Activated T-helper 1 cell treated with anti-CD3 and anti-CD28 coated beads, Interleukin-12 subunit alpha, Interleukin-12 subunit beta, Interleukin-2, Interleukin-4 antibody, amounts not matched to agents 30 ng/mL and 10 ng/mL and 1 ng/mL, durations not matched to agents 14 hours and 24 hours and 36 hours (primary cell): Measurements from ENCODE around the gene KCNAB3. TPM values are rescaled to one million over a fixed set of nuclear protein-coding genes. Genes with fewer than 3 reads are reported as not detected.

Source experiments
- DNase-seq: peaks from one replicate; pipeline ENCODE4 v3.0.0; 2021; ENCODE audit warnings: low spot score
- H3K27ac Mint-ChIP-seq: one replicate; pipeline ENCODE4 v1.8.0; 2021; ENCODE audit warnings: mild to moderate bottlenecking, mixed read lengths
- H3K27me3 Mint-ChIP-seq: one replicate; pipeline ENCODE4 v1.8.0; 2022; ENCODE audit warnings: mild to moderate bottlenecking, moderate library complexity, mixed read lengths; ENCODE audit not compliant: insufficient read depth
- H3K36me3 Mint-ChIP-seq: one replicate; pipeline ENCODE4 v1.8.0; 2021; ENCODE audit warnings: low read depth, mixed read lengths
- H3K4me1 Mint-ChIP-seq: one replicate; pipeline ENCODE4 v1.8.0; 2021; ENCODE audit warnings: low read depth, mixed read lengths
- H3K4me3 Mint-ChIP-seq: one replicate; pipeline ENCODE4 v1.8.0; 2021; ENCODE audit warnings: mild to moderate bottlenecking, moderate library complexity, mixed read lengths
- H3K9me3 Mint-ChIP-seq: one replicate; pipeline ENCODE4 v1.8.0; 2021; ENCODE audit warnings: mixed read lengths
- intact Hi-C: fragments of 100-400 bp; cut with micrococcal nuclease; formaldehyde crosslinking; loops from one replicate; pipeline ENCODE4 v1.15.1; 2024
- total RNA-seq: library from RNA; stranded (reverse); gene quantifications from 2 replicates; pipeline ENCODE4 v1.2.3, GENCODE V29; 2022

Gene KCNAB3
- total RNA-seq, 1 donor from 2014 or later = 9.9 TPM

DNA sequence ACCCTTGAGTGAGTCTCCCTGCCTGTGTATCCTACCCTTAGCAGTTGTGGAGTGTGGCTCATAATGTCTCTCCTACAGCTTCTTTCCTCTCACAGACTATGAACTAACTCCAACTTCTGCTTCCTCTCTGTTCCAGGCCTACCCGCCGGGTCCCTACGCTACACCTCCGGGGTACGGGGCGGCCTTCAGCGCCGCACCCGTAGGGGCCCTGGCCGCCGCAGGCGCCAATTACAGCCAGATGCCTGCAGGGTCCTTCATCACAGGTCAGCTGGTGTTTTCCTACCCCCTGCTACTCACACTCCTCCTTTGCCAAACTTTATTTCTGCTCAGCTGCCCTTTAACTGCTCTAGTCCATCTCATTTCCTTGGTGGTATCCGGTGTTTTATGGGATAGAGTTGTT is 18.9 kb downstream of the KCNAB3 start:
- H3K4me3 Mint-ChIP-seq = no peak overlapping the region
- no peak for DNase-seq
- peaks cover 24% of the 10 kb centered on the region for H3K4me1 Mint-ChIP-seq
- H3K27ac Mint-ChIP-seq = no peak overlapping the region
- intact Hi-C loops = no loop called here
- no peaks in the 10 kb centered on the region for H3K27me3 Mint-ChIP-seq
- peaks cover 51% of the 10 kb centered on the region for H3K36me3 Mint-ChIP-seq
- no peaks in the 10 kb centered on the region for H3K9me3 Mint-ChIP-seq

DNA sequence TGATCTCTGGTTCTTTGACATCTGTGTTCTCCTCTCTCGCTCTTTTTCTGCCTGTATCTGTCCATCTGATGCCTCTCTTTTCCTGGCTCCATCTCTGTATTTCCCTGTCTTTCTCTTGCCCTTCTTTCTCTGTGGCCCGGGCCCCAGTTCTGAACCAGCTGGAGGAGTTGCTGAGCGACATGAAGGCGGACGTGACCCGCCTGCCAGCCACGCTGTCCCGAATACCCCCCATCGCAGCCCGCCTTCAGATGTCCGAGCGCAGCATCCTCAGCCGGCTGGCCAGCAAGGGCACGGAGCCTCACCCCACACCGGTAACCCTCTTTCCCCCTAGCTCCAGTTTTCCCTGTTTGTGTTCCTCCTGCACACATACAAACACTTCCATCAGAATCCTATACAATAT is 19.4 kb downstream of the KCNAB3 start:
- no peak overlapping the region for H3K4me3 Mint-ChIP-seq
- H3K27me3 Mint-ChIP-seq = no peaks in the 10 kb centered on the region
- H3K4me1 Mint-ChIP-seq = peaks cover 22% of the 10 kb centered on the region
- no peaks in the 10 kb centered on the region for H3K9me3 Mint-ChIP-seq
- intact Hi-C loops = no loop called here
- peak overlapping the region; percentile 20 for H3K27ac Mint-ChIP-seq
- no peak for DNase-seq
- peaks cover 53% of the 10 kb centered on the region for H3K36me3 Mint-ChIP-seq

DNA sequence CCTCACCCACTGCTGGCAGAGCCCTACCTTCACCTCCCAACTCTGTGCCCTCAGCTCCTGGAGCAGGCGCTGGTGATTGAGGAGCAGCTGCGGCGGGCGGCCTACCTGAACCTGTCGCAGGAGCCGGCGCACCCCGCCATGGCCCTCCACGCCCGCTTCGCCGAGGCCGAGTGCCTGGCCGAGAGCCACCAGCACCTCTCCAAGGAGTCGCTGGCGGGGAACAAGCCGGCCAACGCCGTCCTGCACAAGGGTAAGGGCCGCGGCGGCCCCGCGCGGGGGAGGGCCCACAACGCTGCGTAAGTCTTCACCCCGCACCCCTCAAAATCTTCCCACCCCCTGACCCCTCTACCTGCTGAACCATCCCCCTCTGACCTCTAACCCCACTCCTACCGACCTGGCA is 20.6 kb downstream of the KCNAB3 start:
- intact Hi-C loops = no loop called here
- DNase-seq = no peak
- Mint-ChIP-seq H3K4me3 (no peak overlapping the region), H3K27me3 (no peaks in the 10 kb centered on the region), H3K27ac (no peak overlapping the region), H3K36me3 (peaks cover 58% of the 10 kb centered on the region), H3K9me3 (no peaks in the 10 kb centered on the region), H3K4me1 (peaks cover 14% of the 10 kb centered on the region)

DNA sequence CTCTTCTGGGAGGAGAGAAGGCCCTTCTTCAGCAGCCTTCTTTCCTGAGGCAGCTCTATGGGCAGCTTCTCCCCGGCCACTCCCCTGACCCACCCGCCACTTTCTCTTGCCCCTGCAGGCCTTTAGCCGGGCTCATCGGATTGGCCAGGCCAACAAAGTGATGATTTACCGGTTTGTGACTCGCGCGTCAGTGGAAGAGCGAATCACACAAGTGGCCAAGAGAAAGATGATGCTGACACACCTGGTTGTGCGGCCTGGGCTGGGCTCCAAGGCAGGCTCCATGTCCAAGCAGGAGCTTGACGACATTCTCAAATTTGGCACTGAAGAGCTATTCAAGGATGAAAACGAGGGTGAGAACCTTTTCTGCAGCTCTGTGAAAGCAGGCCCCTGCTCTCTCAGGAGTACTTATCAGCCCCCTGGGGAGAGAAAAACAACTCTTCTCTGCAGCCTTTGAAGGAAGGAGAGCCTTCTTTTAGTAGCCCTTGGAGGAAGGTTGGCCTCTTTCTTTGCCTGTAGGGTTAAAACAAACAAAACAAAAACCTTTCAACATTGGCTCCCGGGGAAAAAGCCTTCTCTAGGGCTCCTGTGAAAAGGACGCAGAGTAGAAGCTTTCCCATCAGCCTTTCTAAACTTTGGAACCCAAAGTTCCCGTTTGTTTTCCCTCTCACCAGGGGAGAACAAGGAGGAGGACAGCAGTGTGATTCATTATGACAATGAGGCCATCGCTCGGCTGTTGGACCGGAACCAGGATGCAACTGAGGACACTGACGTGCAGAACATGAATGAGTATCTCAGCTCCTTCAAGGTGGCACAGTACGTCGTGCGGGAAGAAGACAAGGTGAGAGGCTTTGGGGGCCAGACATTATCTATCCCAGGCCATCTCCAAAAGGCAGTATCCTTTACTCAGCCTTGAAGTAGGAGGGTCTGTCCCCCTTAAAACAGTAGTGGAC is 26.2 kb downstream of the KCNAB3 start:
- intact Hi-C loops = no loop called here
- Mint-ChIP-seq H3K4me1 (no peaks in the 10 kb centered on the region), H3K36me3 (peaks cover 69% of the 10 kb centered on the region), H3K9me3 (no peaks in the 10 kb centered on the region), H3K27me3 (no peaks in the 10 kb centered on the region), H3K4me3 (no peak overlapping the region), H3K27ac (no peak overlapping the region)
- no peak for DNase-seq

DNA sequence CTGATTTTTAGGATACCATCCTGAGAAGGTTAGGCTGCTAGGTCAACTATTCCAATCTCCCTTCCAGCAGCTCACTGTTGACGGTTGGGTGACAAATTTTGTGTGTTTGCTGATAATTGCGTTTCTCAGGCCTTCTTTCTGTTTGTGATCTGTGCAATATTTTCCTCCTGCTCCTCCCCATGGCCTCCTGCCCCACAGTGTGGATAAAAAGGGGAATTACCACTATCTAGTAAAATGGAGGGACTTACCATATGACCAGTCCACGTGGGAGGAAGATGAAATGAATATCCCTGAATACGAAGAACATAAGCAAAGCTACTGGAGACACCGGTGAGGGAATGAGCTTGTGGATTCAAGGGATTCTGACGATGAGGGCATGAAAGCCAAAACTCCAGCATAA is 31.9 kb downstream of the KCNAB3 start:
- Mint-ChIP-seq H3K27ac (peak overlapping the region; percentile 79), H3K4me1 (peaks cover 8% of the 10 kb centered on the region), H3K4me3 (peak overlapping the region; percentile 3), H3K27me3 (no peaks in the 10 kb centered on the region), H3K9me3 (no peaks in the 10 kb centered on the region), H3K36me3 (peaks cover 67% of the 10 kb centered on the region)
- intact Hi-C loops = loop anchor here (1.0 kb wide), 1 partner anchor 35 kb away; no protein-coding TSS in a partner anchor
- no peak for DNase-seq

DNA sequence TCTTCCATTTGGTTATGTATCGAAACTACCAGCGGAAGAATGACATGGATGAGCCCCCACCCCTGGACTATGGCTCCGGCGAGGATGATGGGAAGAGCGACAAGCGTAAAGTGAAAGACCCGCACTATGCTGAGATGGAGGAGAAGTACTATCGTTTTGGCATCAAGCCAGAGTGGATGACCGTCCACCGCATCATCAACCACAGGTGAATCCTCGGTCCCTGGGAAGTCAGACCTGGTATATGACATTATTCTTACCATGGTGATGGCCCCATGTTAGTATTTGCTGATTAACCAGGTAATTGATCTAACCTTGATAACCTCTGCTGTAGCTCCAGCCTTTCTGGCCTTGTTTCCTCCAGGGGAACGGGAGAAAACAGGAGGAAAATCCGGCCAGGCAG is 32.6 kb downstream of the KCNAB3 start:
- H3K4me1 Mint-ChIP-seq = peaks cover 9% of the 10 kb centered on the region
- no peak overlapping the region for H3K4me3 Mint-ChIP-seq
- DNase-seq = no peak
- peaks cover 65% of the 10 kb centered on the region for H3K36me3 Mint-ChIP-seq
- no peaks in the 10 kb centered on the region for H3K27me3 Mint-ChIP-seq
- no peak overlapping the region for H3K27ac Mint-ChIP-seq
- intact Hi-C loops = no loop called here
- H3K9me3 Mint-ChIP-seq = no peaks in the 10 kb centered on the region

DNA sequence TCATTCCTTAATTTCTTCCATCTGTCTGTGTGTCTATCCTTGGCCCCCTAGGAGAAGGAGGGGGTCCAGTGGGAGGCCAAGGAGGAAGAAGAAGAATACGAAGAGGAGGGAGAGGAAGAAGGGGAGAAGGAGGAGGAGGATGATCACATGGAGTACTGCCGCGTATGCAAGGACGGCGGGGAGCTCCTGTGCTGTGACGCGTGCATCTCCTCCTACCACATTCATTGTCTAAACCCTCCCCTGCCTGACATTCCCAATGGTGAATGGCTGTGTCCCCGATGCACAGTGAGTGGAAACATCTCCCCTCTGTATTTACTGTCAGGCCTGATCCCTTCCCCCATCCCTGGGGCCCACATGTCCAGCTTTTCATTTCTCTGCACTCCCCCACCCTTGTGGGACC is 34.8 kb downstream of the KCNAB3 start:
- no peak overlapping the region for H3K27ac Mint-ChIP-seq
- H3K9me3 Mint-ChIP-seq = no peaks in the 10 kb centered on the region
- H3K4me1 Mint-ChIP-seq = peaks cover 11% of the 10 kb centered on the region
- H3K27me3 Mint-ChIP-seq = no peaks in the 10 kb centered on the region
- DNase-seq = no peak
- peaks cover 66% of the 10 kb centered on the region for H3K36me3 Mint-ChIP-seq
- H3K4me3 Mint-ChIP-seq = no peak overlapping the region
- intact Hi-C loops = no loop called here

DNA sequence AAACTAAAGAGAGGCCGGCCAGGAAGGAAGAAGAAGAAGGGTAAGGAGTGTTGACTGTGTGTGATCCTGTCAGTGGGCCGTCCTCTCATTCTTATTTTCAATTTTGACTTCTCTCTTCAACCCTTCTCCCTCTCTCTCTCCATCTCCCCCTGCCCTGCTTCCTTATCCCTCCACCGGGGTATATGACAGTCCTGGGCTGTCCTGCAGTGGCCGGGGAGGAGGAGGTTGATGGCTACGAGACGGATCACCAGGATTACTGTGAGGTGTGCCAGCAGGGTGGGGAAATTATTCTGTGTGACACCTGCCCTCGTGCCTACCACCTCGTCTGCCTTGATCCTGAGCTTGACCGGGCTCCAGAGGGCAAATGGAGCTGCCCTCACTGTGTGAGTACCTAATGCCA is 35.4 kb downstream of the KCNAB3 start:
- H3K4me3 Mint-ChIP-seq = no peak overlapping the region
- no peak overlapping the region for H3K27ac Mint-ChIP-seq
- H3K27me3 Mint-ChIP-seq = no peaks in the 10 kb centered on the region
- peaks cover 11% of the 10 kb centered on the region for H3K4me1 Mint-ChIP-seq
- H3K9me3 Mint-ChIP-seq = no peaks in the 10 kb centered on the region
- peaks cover 63% of the 10 kb centered on the region for H3K36me3 Mint-ChIP-seq
- intact Hi-C loops = no loop called here
- DNase-seq = no peak

DNA sequence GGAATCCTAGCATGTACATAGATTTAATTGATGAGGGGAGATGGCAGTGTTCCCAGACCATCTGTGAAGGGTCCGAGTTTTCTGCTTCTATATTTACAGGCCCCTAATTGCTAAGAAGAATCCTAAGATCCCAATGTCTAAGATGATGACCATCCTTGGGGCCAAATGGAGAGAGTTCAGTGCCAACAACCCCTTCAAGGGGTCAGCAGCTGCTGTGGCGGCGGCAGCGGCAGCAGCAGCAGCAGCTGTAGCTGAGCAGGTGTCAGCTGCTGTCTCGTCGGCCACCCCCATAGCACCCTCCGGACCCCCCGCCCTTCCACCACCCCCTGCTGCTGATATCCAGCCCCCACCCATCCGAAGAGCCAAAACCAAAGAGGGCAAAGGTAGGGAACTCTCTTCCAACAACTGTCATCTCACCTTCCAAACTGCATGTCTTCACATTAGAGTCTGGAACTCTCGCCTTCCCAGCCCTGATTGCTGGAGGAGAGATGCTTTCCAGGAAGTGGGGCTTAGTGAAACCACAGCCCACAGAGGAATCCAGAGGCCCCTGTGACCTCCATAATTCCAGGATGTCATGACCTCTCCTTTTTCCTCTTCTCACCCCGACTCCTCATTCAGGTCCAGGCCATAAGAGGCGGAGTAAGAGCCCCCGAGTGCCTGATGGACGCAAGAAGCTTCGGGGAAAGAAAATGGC is 36.3 kb downstream of the KCNAB3 start:
- intact Hi-C loops = no loop called here
- no peak overlapping the region for H3K4me3 Mint-ChIP-seq
- H3K27me3 Mint-ChIP-seq = no peaks in the 10 kb centered on the region
- no peak for DNase-seq
- H3K27ac Mint-ChIP-seq = no peak overlapping the region
- peaks cover 11% of the 10 kb centered on the region for H3K4me1 Mint-ChIP-seq
- H3K36me3 Mint-ChIP-seq = peaks cover 54% of the 10 kb centered on the region
- no peaks in the 10 kb centered on the region for H3K9me3 Mint-ChIP-seq

DNA sequence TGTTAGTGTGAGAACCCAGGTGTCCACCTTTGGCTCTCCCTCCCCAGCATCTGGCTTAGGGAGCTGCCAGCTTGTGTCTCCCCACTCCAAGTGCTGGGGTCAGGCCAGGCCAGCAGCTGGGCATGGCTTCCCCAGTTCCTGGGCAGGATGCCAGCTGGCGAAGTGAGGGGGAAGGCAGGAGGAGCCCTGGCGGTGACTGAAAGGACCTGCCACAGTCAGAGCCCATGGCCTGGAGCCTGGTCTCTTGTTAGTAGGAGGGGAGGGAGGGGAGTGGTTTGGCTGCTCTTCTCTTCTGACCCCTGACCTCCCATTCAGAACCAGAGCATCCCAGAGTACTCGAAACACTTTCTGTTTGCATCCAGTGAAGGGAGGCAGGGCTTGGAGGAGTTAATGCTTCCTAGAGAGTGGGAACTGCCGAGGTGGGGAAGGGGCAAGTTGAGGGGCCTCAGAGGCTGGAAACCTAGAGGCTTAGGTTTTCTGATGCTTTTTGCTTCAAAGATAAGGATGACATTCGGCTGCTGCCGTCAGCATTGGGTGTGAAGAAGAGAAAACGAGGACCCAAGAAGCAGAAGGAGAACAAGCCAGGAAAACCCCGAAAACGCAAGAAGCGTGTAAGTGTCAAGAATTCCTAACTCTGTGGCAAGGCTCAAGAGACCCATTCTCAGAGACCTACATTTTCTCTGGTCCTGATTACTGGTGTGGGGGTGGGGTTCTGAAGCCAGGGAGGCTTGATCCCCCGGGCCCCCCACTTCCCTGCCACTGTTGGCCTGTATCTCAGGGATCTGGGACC is 40.3 kb downstream of the KCNAB3 start:
- intact Hi-C loops = loop anchor here (5.0 kb wide), 1 partner anchor 263 kb away; the partner anchor contains the start of gene PER1
- peaks cover 28% of the 10 kb centered on the region for H3K36me3 Mint-ChIP-seq
- DNase-seq = no peak
- H3K4me3 Mint-ChIP-seq = peak overlapping the region; percentile 9
- no peaks in the 10 kb centered on the region for H3K9me3 Mint-ChIP-seq
- no peaks in the 10 kb centered on the region for H3K27me3 Mint-ChIP-seq
- H3K4me1 Mint-ChIP-seq = peaks cover 3% of the 10 kb centered on the region
- H3K27ac Mint-ChIP-seq = peak overlapping the region; percentile 27

DNA sequence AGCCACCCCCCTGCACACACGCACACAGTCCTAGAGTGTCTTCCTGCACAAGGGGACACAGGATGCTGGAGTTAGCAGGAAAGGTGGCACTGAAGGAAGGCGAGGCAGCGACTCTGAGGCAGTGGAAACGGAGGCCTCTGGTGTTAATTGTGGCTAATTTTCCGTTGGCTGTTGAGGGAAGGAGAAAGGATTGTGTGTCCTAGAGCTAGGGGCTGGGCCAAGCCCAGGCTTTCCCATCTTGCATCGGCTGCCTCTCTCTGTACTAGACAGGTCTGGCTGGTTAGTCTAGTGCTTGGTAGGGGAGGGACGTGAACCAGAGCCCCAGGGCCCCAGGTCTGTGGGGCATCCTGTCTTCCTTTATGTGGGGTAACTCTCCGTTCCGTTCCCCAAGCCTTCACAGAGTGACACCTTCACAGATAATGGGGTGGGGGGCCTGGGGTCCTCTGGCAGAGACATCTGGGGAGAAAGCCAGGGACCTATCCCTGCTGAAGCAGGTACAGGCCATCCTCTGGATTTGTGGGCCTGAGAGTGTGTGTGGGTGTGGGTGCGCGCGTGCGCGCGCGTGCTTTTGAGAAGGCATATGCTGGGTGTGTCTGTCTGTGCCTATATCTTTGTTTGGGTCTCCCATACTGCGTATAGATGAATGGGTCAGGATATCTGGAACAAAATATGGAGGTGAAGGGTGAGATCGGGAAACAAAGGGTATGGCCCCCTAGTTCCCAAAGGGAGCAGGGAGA is 41.3 kb downstream of the KCNAB3 start, which contains the start of gene CHD3:
Gene CHD3, plus strand, starts transcription at position 606 of the 737 bp plus-strand sequence. CDS start 212 bp downstream, outside the sequence.
- no peaks in the 10 kb centered on the region for H3K27me3 Mint-ChIP-seq
- H3K36me3 Mint-ChIP-seq = peaks cover 22% of the 10 kb centered on the region
- intact Hi-C loops = loop anchor here (5.0 kb wide), 1 partner anchor 264 kb away; the partner anchor contains the start of gene PER1
- H3K9me3 Mint-ChIP-seq = no peaks in the 10 kb centered on the region
- H3K27ac Mint-ChIP-seq = peak within 1 kb of the TSS; percentile 27
- peak within 1 kb of the TSS; percentile 9 for H3K4me3 Mint-ChIP-seq
- H3K4me1 Mint-ChIP-seq = peaks cover 3% of the 10 kb centered on the region
- DNase-seq = peak; percentile 30
